Activated CD8-positive, alpha-beta memory T cell treated with anti-CD3 and anti-CD28 coated beads, Interleukin-2, amount 10 ng/mL, durations not matched to agents 7 days and 5 days (primary cell): Measurements from ENCODE around the gene MAGEB17. TPM values are rescaled to one million over a fixed set of nuclear protein-coding genes. Genes with fewer than 3 reads are reported as not detected.

ENCODE experiments used
- ATAC-seq: fragments of 150-1000 bp; cut with Tn5 transposase; one replicate; pipeline ENCODE4 v1.10.0; 2021; ENCODE audit warnings: moderate library complexity
- CTCF ChIA-PET: fragments of 350-600 bp; sonication (Branson Sonifier 250); formaldehyde crosslinking; loops from one replicate; lab custom pipeline; 2021; ENCODE audit warnings: antibody characterized with exemption; lab: Charles Lee
- DNase-seq: peaks from one replicate; pipeline ENCODE4 v3.0.0-alpha.2; 2020
- H3K27ac Mint-ChIP-seq: one replicate; pipeline ENCODE4 v1.8.0; 2021; ENCODE audit warnings: mild to moderate bottlenecking, mixed read lengths
- H3K27me3 Mint-ChIP-seq: one replicate; pipeline ENCODE4 v1.8.0; 2021; ENCODE audit warnings: mixed read lengths
- H3K36me3 Mint-ChIP-seq: one replicate; pipeline ENCODE4 v1.8.0; 2021; ENCODE audit warnings: mild to moderate bottlenecking, mixed read lengths
- H3K4me1 Mint-ChIP-seq: one replicate; pipeline ENCODE4 v1.8.0; 2021; ENCODE audit warnings: mixed read lengths
- H3K4me3 Mint-ChIP-seq: one replicate; pipeline ENCODE4 v1.8.0; 2021; ENCODE audit warnings: mild to moderate bottlenecking, moderate library complexity, mixed read lengths
- H3K9me3 Mint-ChIP-seq: one replicate; pipeline ENCODE4 v1.8.0; 2022; ENCODE audit warnings: low read depth, mixed read lengths
- total RNA-seq, 2 experiments: library from RNA; stranded (reverse); gene quantifications; one replicate each; pipeline ENCODE4 v1.2.3, GENCODE V29; 2021

Gene MAGEB17
- total RNA-seq, 2 experiments from 2014 or later: not detected

DNA sequence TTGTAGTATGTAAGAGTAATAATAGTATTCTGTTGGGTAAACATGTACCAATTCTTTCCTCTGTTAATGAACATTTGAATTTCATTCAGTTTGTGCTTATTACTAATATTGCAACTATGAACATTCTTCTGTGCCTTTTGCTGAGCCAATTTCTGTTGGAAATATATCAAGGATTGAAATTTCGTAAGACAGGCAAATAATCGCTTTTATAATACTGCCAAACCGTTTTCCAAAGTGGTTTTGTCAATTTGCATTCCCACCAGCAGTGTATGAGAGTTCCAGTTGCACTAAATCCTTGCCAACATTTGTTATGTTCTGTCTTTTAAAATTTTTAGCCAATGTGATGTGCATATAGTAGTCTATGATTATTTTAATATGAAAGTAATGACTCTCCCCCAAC lies 38.6 kb downstream of the MAGEB17 start:
- Mint-ChIP-seq H3K27ac (no peak overlapping the region), H3K36me3 (no peaks in the 10 kb centered on the region), H3K4me1 (no peaks in the 10 kb centered on the region), H3K27me3 (peaks cover 5% of the 10 kb centered on the region), H3K9me3 (no peaks in the 10 kb centered on the region), H3K4me3 (no peak overlapping the region)
- CTCF ChIA-PET: no interaction called here
- no peak for ATAC-seq
- DNase-seq: no peak

DNA sequence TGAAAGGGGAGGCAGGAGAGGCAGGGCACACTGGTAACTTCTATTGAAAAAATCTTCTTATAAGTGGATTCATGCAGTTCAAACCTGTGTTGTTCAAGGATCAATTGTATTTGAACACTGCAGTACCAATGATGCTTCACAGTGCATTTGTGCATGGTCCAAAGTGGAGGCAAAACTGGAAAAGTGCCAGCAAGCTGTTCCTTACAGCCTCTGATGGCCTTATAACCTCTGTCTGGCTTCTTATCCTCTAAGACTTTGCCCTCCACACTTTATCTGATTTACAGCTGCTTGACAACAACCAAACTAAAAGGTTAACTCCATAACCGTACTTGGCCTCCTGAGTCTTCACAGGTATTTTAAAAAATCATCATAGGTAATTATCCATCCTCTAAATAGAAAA lies 40.4 kb downstream of the MAGEB17 start:
- ATAC-seq: no peak
- CTCF ChIA-PET: no interaction called here

GRCh38 chrX:16208601-16209000 lies 41.3 kb downstream of the MAGEB17 start:
- no peak overlapping the region for H3K27ac Mint-ChIP-seq
- CTCF ChIA-PET: no interaction called here

More for the DNA sequence above, 40.4 kb downstream of the MAGEB17 start:
- no peak overlapping the region for H3K4me3 Mint-ChIP-seq
- H3K36me3 Mint-ChIP-seq: no peaks in the 10 kb centered on the region
- no peaks in the 10 kb centered on the region for H3K27me3 Mint-ChIP-seq
- no peaks in the 10 kb centered on the region for H3K9me3 Mint-ChIP-seq
- no peaks in the 10 kb centered on the region for H3K4me1 Mint-ChIP-seq
- DNase-seq: no peak
- H3K27ac Mint-ChIP-seq: no peak overlapping the region

GRCh38 chrX:16210061-16210460 lies 42.8 kb downstream of the MAGEB17 start:
- no peaks in the 10 kb centered on the region for H3K4me1 Mint-ChIP-seq
- CTCF ChIA-PET: no interaction called here

More at GRCh38 chrX:16208601-16209000, 41.3 kb downstream of the MAGEB17 start:
- H3K4me1 Mint-ChIP-seq: no peaks in the 10 kb centered on the region
- H3K27me3 Mint-ChIP-seq: no peaks in the 10 kb centered on the region
- no peak for ATAC-seq
- H3K9me3 Mint-ChIP-seq: no peaks in the 10 kb centered on the region
- H3K4me3 Mint-ChIP-seq: no peak overlapping the region
- no peak for DNase-seq
- no peaks in the 10 kb centered on the region for H3K36me3 Mint-ChIP-seq

DNA sequence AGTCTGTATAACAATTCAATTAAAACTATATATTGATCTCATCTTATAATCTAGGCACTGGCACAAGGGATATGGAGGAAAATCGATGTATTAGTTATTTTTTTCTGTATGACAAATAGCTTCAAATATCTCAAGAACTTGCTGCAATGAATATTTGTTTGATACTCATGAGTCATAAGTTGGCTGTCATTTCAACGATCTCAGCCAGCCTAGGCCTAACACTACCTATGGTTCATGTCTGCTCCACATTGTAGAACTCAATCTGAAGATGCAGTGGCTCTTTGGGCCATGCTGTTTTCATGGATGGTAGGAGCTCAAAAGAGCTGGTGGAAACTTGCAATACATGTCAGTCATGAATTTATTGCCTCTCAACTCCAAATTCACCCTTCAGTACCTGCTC lies 44.7 kb downstream of the MAGEB17 start:
- no peaks in the 10 kb centered on the region for H3K4me1 Mint-ChIP-seq
- H3K27me3 Mint-ChIP-seq: no peaks in the 10 kb centered on the region
- H3K27ac Mint-ChIP-seq: no peak overlapping the region
- H3K4me3 Mint-ChIP-seq: no peak overlapping the region
- ATAC-seq: no peak
- CTCF ChIA-PET: no interaction called here
- H3K9me3 Mint-ChIP-seq: no peaks in the 10 kb centered on the region
- no peaks in the 10 kb centered on the region for H3K36me3 Mint-ChIP-seq
- no peak for DNase-seq

More at GRCh38 chrX:16210061-16210460, 42.8 kb downstream of the MAGEB17 start:
- H3K9me3 Mint-ChIP-seq: no peaks in the 10 kb centered on the region
- no peak overlapping the region for H3K4me3 Mint-ChIP-seq
- DNase-seq (no peak), ATAC-seq (no peak)
- no peak overlapping the region for H3K27ac Mint-ChIP-seq
- no peaks in the 10 kb centered on the region for H3K36me3 Mint-ChIP-seq
- no peaks in the 10 kb centered on the region for H3K27me3 Mint-ChIP-seq

GRCh38 chrX:16212436-16212835 lies 45.2 kb downstream of the MAGEB17 start:
- DNase-seq (no peak), ATAC-seq (no peak)
- Mint-ChIP-seq H3K4me3 (no peak overlapping the region), H3K4me1 (no peaks in the 10 kb centered on the region), H3K9me3 (no peaks in the 10 kb centered on the region), H3K36me3 (no peaks in the 10 kb centered on the region), H3K27ac (no peak overlapping the region), H3K27me3 (no peaks in the 10 kb centered on the region)
- CTCF ChIA-PET: no interaction called here

- ATAC-seq (no peak), DNase-seq (no peak)
- Mint-ChIP-seq H3K4me1 (no peaks in the 10 kb centered on the region), H3K36me3 (no peaks in the 10 kb centered on the region), H3K27me3 (no peaks in the 10 kb centered on the region), H3K27ac (no peak overlapping the region), H3K4me3 (no peak overlapping the region), H3K9me3 (no peaks in the 10 kb centered on the region)
- CTCF ChIA-PET: no interaction called here
Observed at GRCh38 chrX:16213961-16214360, 46.7 kb downstream of the MAGEB17 start.

DNA sequence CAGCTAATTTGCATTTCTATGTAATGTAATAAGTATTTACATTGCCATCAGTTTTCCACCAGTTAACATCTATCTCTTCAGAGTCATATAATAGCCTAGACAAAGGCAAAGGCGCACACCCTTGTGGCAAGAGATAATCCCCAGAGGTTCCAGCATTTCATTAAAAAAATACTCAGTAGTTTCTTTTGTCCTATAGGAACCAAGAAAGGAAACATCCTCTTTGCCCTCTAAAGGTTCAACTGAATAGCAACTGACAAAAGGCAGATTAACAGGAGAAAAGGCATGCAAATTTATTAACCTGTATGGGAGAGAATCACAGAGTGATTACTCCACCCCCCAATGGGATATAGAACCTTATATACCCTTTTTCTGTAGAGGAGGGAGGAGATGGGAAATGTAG lies 48.4 kb downstream of the MAGEB17 start:
- Mint-ChIP-seq H3K27me3 (no peaks in the 10 kb centered on the region), H3K9me3 (no peaks in the 10 kb centered on the region), H3K27ac (no peak overlapping the region), H3K4me3 (no peak overlapping the region), H3K36me3 (no peaks in the 10 kb centered on the region), H3K4me1 (no peaks in the 10 kb centered on the region)
- DNase-seq (no peak), ATAC-seq (no peak)
- CTCF ChIA-PET: no interaction called here

Other genes starting within 250 kb of the MAGEB17 start
- gene GRPR, start 43.9 kb upstream of the MAGEB17 start, total RNA-seq: not detected